Neural progenitor cell (in vitro differentiated cells): Measurements from ENCODE around the gene MICB.

Experiments used
- CTCF ChIP-seq: fragments of 200-600 bp; sonication (generic); IDR thresholded peaks from 2 replicates; pipeline ENCODE4 v1.5.1; 2017; ENCODE audit warnings: antibody characterized with exemption, mild to moderate bottlenecking
- EZH2phosphoT487 ChIP-seq: fragments of 200-600 bp; sonication (generic); IDR thresholded peaks from 2 replicates; pipeline ENCODE4 v1.6.1; 2017; ENCODE audit warnings: antibody characterized with exemption

DNA sequence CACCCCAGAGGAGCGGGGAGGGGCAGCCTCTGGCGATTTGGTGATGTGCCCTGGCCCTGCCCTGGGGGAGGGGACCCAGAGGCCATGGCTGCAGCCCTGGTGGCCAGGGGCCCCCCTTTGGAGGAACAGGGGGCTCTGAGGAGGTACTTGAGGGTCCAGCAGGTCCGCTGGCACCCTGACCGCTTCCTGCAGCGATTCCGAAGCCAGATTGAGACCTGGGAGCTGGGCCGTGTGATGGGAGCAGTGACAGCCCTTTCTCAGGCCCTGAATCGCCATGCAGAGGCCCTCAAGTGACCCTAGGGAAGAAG lies 60.3 kb downstream of the MICB start:
- TF ChIP-seq CTCF, result no peak
- no peak for TF ChIP-seq EZH2phosphoT487
